ENCODE data around the gene SLC23A3.

SLC23A3 gene

DNA sequence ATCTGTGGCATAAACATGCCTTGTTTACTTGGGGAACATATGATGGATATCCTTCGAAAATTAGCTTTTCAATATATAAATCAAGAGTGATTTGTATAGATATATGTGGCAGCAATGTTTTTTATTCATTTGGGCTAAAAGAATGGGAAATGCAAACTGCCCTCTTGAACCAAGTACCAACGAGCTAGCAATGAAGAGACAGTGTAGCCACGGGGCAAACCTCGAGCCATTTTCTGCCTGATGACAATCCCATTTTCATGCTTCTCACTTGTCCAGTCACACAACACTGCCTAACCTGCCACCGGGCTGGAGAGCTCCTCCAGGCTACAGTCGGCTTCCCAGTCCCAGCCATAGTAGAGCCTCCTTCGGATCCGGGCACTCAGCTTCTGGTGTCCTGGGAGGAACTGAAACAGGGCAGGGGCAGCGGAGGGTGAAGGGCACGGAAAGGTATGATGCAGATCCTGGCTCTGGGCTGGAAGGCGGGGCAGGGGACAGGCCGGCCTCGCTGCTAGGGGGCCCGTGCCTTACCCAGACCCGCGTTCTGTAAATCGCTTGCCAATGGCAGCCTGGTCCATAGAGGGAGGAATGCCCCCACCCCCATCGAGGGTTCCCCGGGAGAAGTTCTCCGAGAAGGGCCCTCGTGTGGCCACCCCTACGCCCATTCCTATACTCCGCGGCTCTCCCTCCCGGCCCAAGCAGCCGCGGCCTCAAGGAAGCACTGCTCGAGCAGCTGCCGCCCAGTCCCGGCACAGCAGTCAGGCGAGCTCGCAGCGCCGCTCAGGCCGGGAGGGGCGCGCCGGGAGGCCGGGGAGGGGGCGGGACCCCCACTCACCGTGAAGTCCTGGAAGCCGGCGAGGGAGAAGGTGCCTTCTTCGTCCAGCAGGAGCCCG is 6.3 kb upstream of the SLC23A3 start:
- DNase-seq (ENCODE audit: low read depth) = peak; percentile 12

GRCh38 chr2:219175486-219175885 is 5.7 kb upstream of the SLC23A3 start:
- DNase-seq (ENCODE audit: low read depth) = no peak

GRCh38 chr2:219174801-219175200 is 5.0 kb upstream of the SLC23A3 start:
- no peak for DNase-seq (ENCODE audit: low read depth)

DNA sequence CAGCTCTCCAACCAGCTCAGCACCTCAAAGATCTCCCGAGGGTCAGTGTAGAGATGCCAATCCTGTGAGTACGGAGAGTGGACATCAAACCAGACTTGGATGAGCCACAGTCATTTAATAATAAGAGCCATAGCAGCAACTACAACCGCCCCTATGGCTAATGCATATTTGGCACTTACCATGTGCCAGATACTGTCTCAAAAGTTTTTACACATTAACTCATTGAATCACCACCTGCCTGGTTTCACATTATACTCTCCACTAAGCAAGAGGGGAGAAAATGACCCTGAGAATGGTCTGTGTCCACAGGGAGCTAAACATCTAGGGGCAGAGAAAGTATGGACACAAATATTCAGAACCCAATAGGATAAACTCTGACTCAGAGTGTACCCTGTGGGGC is 4.3 kb upstream of the SLC23A3 start:
- DNase-seq (ENCODE audit: low read depth) = no peak

DNA sequence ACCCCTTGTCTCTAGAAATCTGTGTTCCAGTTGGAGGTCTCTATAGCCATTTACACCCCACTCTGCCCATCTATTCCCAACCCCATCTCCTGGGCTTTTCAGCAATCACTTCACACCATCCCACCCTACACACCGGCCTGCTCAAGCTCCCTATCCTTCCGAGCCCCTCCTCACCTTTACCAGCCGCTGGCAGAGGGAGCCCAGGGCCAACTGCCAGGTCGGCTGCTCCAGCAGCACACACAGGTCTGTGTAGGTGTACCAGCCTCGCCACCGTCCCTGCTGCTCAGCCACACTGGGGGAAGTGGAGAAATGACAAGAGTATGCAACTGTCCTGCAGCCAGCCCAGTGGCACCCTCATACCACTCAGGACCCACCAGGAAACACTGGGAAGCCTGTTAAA is 3.3 kb upstream of the SLC23A3 start:
- no peak for DNase-seq (ENCODE audit: low read depth)

- no peak for DNase-seq (ENCODE audit: low read depth)
Measured at GRCh38 chr2:219172231-219173154, 2.7 kb upstream of the SLC23A3 start.

GRCh38 chr2:219171231-219171651 is 1.4 kb upstream of the SLC23A3 start:
- DNase-seq (ENCODE audit: low read depth) = no peak

DNA sequence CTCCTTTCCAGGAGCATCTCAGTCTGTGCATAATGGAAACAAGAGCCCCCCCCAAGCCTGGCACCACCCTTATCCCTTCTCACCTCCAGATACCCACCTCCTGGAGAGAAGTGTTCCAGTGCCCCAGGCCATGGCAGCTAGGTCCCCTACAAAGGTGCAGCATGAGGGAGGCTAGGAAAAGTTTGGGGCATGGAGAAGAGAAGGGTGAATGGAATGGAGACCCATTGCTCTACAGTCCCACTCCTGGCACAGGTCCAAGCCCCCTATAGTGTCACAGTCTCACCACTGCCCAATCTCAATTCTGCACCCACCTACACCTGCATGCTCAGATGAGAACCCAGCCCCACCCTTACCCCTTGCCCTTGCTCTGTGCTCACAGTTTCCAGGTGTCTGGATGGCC is 897 bp downstream of the SLC23A3 start:
- DNase-seq (ENCODE audit: low read depth) = no peak

DNA sequence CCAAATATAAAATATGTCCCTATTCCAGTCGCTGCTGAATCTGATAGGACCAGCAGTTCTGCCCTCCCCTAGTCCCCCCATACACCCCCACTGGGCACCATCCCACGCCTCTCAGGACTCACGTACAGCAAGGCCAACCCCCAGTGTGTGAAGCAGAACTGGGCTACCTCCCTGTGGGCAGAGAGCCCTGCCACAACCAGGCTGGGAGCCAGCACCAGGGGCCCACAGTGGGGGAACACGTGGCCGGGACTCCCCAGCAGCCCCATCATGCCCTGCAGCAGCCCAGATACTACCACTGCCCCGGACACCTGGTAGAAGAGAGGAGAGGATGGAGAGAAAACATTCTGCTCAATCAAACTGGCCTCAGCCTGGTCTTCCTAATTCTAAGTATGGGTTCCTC is 1.3 kb downstream of the SLC23A3 start:
- no peak for DNase-seq (ENCODE audit: low read depth)

- DNase-seq (ENCODE audit: low read depth) = no peak
Measured at GRCh38 chr2:219167997-219168396, 1.8 kb downstream of the SLC23A3 start.

GRCh38 chr2:219165058-219165911 is 4.5 kb downstream of the SLC23A3 start:
- DNase-seq (ENCODE audit: low read depth) = no peak

- no peak for DNase-seq (ENCODE audit: low read depth)
Measured at GRCh38 chr2:219163156-219163555, 6.7 kb downstream of the SLC23A3 start.

DNA sequence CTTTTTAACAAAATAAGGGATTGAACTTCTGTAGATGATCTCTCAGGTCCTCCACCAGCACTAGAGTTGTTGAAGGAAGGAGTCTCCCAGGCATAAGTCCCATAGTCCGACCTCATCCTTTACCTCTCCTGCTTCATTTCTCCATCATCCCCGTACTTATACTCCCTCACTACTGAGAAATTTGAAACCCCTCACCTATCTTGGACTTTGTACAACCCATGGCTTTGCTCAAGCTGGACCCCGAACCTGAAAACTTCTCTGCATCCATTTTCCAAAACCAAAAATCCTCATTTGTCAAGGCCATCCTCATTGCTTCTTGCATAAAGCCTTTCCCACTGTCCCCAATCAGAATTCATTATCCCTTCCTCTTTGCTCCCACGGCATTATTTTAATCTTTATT is 8.7 kb downstream of the SLC23A3 start:
- no peak for DNase-seq (ENCODE audit: low read depth)

DNA sequence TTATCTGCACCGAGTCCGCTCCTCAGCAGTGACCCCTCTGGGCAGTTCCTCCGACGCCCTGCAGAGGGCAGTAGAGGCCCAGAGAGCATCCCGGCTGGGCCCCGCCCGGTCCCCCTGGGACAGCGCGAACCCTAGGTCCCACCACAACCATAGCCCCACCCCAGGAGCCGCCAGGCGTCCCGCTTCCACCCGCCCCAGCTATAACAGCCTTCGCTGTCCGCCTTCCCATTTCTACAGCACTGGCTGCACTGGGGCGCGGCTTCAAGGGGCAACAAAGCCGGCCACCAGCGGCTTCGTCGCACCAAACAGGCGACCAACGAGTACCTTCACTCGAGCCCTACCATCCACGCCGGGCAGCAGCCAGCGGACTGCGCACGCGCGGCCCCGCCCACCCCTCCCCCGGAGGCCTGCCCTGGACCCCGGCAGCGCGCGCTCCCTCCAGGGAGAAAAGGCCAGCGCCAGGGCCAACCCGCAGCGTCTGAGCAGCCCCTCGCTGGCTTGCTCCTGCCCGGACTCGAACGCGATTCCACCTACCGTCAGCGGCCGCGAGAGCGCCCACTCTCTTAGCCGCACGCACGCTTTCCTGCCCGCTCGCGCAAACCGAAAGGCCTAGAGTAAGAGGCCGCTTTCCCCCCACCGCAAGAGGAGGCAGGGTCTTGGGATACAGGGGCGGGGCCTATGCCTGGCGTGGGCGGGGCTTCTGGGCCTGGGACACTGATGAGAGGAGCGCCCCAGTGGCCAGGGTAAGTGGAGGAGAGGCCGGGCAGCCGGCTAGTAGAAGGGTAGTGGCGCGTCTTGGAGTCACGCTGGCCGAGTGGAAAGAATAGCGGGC is 9.4 kb downstream of the SLC23A3 start, which contains the start of gene NHEJ1:
NHEJ1 (minus strand) TSS at position 630 of the 832 bp plus-strand sequence. CDS start 2,453 bp downstream, outside the sequence.
- peak; percentile 88 for DNase-seq (ENCODE audit: low read depth)

- DNase-seq (ENCODE audit: low read depth) = no peak
Measured at GRCh38 chr2:219159771-219160185, 10.1 kb downstream of the SLC23A3 start.

DNA sequence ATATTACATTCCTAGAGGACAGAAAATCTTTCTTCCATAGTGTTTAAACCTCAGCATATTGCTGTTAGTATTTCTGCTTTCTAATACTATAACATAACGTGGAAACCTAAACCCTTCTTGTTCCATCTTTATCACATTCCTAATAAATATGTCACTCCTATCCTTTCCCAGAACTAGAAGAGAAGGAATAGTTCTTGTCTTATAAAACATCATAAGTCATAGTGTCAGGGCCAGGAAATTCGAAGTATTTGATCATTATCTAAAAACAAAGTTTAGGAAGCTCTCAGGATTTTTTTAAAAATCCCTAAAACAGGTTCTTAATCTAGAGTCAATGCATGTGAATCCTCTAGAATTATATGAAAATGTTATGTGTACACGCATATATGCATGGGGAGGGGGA is 11.2 kb downstream of the SLC23A3 start:
- no peak for DNase-seq (ENCODE audit: low read depth)

GRCh38 chr2:219158025-219158424 is 11.8 kb downstream of the SLC23A3 start:
- no peak for DNase-seq (ENCODE audit: low read depth)

DNA sequence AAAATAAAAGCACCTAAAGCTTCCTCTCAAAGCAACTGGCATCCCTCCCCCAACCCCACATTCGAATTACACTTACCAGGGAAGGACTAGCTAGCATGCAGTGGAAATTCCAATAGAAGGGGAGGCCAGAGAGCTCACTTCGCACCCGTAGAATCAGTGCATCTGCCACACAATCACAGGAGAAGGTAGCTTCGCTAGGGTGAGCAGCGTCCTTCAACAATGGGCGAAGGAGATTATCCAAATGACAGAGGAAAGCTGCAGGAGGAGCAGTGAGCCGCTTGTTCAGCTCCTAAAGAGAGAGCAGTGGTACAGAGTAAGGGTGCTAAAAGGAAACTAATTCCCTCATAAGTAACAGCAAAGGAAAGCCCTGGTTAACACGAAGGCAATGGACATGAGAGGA is 12.4 kb downstream of the SLC23A3 start:
- no peak for DNase-seq (ENCODE audit: low read depth)

- DNase-seq (ENCODE audit: low read depth) = peak; percentile 24
Measured at GRCh38 chr2:219155054-219155644, 14.7 kb downstream of the SLC23A3 start.

GRCh38 chr2:219149667-219150066 is 20.2 kb downstream of the SLC23A3 start:
- DNase-seq (ENCODE audit: low read depth) = no peak
